GM10248 (cell line): ENCODE results near the gene HACL1.

Experiments
- CTCF ChIA-PET: fragments of 300-600 bp; sonication (Branson Sonifier 250); formaldehyde crosslinking; extraction: SDS; loops from one replicate; lab custom pipeline; 2021; ENCODE audit warnings: antibody characterized with exemption; lab: Yijun Ruan, JAX
- POLR2A ChIA-PET: fragments of 350-650 bp; sonication (Branson Sonifier 250); formaldehyde crosslinking; extraction: SDS; loops from one replicate; lab custom pipeline; 2020; ENCODE audit warnings: antibody characterized with exemption; lab: Yijun Ruan, JAX
- DNase-seq: peaks from one replicate; pipeline ENCODE4 v3.0.0; 2012; ENCODE audit errors: extremely low spot score
- TF ChIP-seq, protein P1 (sequence below): IDR thresholded peaks from 2 replicates; pipeline ENCODE4 v1.5.1; 2012; ENCODE audit warnings: mild to moderate bottlenecking, low read depth; ENCODE audit errors: extremely low read depth, missing control alignments, control extremely low read depth

HACL1 gene

DNA sequence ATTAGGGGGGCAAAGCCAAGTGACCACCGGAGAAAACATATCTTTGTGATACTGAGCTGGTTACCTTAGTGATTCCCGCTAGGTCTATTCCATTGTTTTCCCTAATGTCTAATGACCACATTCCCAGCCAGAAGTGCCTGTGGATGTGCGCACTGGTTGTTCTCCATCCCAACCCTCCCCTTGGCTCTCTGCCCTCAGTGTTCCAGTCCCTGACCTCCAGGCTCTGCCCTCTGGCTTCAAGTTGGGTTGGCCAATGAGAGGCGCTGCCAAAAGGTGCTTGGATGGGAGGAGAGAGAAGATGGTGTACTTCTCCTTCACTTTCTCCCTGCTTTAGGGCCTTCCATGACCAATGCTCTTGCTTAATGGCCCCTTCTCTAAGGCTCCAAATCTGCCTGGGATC lies 82.3 kb downstream of the HACL1 start:
- TF ChIP-seq, protein P1, sequence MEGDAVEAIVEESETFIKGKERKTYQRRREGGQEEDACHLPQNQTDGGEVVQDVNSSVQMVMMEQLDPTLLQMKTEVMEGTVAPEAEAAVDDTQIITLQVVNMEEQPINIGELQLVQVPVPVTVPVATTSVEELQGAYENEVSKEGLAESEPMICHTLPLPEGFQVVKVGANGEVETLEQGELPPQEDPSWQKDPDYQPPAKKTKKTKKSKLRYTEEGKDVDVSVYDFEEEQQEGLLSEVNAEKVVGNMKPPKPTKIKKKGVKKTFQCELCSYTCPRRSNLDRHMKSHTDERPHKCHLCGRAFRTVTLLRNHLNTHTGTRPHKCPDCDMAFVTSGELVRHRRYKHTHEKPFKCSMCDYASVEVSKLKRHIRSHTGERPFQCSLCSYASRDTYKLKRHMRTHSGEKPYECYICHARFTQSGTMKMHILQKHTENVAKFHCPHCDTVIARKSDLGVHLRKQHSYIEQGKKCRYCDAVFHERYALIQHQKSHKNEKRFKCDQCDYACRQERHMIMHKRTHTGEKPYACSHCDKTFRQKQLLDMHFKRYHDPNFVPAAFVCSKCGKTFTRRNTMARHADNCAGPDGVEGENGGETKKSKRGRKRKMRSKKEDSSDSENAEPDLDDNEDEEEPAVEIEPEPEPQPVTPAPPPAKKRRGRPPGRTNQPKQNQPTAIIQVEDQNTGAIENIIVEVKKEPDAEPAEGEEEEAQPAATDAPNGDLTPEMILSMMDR, result no peak
- ChIA-PET CTCF (interaction anchor here (1.8 kb wide), 1 partner anchor 37 kb away, joined by 5 read pairs; no protein-coding TSS in a partner anchor), POLR2A (no interaction called here)
- no peak for DNase-seq

DNA sequence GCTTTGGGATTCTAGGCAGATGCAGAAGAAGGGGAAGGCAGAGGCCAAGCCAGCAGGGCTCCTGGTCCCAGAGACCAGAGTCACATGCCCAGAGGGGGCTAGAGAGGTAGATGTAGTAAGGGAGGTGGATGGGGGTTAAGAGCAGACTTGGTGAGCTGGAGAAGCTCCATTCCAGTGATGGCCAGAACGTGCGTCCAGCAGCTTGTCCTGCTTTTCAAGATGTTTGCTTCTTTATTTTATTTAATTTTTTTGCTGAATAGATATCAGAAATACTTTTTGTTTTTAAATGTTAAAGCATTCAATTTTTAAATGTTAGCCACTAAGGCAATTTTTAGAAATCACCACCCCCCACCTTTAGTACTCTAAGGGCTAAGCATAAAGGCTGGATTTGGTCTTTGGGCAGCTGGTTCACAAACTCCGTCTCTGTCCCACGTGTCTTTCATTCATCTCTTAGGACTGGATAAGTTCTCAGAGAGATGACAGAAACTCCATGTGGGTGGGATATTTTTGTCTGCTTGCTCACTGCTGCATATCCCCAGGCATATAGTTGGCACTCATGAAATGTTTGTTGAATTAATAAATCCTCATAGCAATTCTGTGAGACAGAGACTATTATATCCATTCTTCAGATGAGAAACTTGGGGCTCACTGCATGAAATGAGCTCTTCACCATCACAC lies 86.6 kb downstream of the HACL1 start:
- TF ChIP-seq, protein P1, result no peak
- DNase-seq, result no peak
- ChIA-PET CTCF (interaction anchor here (0.9 to 4.3 kb wide), 4 partner anchors 9 to 22 kb away, joined by 3 to 23 read pairs (median 4); no protein-coding TSS in a partner anchor), POLR2A (no interaction called here)

DNA sequence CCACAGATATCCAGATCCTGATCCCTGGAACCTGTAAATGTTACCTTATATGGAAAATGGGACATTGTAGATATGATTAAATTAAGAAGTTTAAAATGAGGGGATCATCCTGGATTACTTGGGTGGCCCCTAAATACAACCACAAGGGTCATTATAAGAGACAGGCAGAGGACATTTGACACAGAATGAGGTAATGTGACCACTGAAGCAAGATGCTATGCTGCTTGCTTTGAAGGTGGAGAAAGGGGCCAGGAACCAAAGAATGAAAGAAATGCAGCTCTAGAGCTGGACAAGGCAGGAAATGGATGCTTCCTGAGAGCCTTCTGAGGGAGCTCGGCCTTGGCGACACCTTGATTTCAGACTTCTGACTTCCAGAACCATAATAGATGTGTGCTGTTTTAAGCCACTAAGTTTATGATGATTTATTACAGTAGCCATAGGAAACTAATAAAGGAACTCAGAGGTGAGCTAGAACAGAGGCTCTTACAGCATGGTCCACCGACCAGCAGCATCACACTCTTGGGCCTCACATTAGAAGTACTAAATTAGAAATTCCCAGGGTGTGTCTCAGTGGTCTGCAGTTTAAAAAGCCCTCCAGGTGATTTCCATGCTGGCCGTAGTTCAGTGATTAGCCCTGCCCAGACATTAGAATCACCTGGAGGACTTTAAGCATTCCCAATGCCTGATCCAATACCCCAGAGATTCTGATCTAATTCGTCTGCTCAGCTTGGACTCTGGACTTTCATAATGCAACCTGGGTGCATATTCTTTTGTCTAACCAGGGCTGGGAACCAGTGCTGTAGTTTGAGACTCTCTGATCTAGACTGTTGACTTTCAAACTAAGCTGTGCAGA lies 87.3 kb downstream of the HACL1 start:
- CTCF ChIA-PET, result interaction anchor here (0.9 to 4.3 kb wide), 4 partner anchors 10 to 21 kb away, joined by 3 to 23 read pairs (median 4); no protein-coding TSS in a partner anchor
- TF ChIP-seq, protein P1, result no peak
- POLR2A ChIA-PET, result no interaction called here
- DNase-seq, result no peak

DNA sequence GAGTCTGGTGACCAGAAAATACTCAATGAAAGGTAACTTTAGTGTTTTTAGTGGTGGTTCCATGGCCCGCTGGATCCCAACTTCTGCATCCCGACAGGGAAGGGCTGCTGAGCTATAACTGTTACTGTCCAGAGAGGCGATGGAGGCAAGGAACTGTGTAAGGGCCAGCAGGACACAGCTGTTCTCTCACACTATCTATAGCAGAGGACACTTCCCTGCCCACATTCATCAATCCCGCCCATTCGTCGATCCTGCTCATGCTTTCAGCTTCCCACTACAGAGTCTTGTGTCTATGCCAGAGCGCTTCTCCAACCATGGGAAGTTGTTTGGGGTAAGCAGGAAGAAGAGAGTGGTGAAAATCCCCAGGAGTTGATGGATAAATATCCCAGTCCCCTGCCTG lies 88.3 kb downstream of the HACL1 start:
- CTCF ChIA-PET, result no interaction called here
- DNase-seq, result no peak
- POLR2A ChIA-PET, result no interaction called here
- TF ChIP-seq, protein P1, result no peak

DNA sequence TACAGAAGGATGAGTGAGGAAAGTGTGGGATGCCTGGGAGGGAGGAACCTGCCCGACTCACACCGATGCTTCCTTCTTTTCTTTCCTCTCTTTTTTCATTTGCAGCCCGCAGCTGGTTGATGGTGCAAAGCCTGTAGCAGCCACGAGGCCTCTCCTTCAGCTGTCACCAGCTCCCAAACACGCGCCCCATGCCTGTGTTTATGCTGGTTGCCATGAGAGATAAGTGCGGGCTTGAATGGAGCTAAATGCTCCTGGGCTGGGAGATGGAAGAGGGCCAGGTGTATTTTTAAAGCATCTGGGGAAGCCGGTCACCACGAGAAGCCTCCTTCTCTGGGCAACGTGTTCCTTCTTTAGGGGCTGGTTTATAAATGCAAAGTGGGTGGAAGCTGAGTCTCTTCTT lies 89.2 kb downstream of the HACL1 start:
- POLR2A ChIA-PET, result no interaction called here

DNA sequence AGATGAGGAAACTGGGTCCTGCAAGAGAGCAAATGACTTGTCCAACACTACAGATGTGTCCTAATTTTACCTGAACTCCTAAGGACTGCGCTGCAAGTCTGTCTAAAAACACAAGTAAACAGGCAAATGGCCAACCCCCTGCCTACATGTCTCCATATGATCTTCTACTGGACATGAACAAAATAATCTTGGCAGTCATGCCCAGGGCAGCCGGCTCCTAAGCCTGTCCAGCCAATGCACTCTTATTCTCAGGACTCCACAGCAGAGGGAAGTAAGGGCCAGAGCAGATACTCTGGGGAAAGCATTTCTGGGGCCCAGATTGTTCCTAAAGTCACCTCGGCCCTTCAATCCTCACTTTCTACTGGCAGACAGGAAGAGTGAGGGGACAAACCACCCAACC lies 90.2 kb downstream of the HACL1 start:
- CTCF ChIA-PET, result no interaction called here
- TF ChIP-seq, protein P1, result no peak
- POLR2A ChIA-PET, result interaction anchor here (0.8 kb wide), 1 partner anchor 56 kb away, joined by 13 read pairs; no protein-coding TSS in a partner anchor
- no peak for DNase-seq

More for the DNA sequence above, 89.2 kb downstream of the HACL1 start:
- TF ChIP-seq, protein P1, result no peak
- no peak for DNase-seq
- CTCF ChIA-PET, result interaction anchor here (0.7 to 1.4 kb wide), 3 partner anchors 13 to 405 kb away, joined by 3 read pairs; no protein-coding TSS in a partner anchor
